Central memory CD8-positive, alpha-beta T cell (primary cell): ENCODE measurements around the gene TMEM87B.

Experiments
- ATAC-seq: fragments of 150-1000 bp; cut with Tn5 transposase; replicated peaks from 2 replicates; pipeline ENCODE4 v1.10.0; 2022; ENCODE audit warnings: mild to moderate bottlenecking, moderate FRiP score, moderate number of reproducible peaks; ENCODE audit not compliant: poor library complexity, severe bottlenecking; ENCODE audit errors: extremely low read depth
- DNase-seq, 2 donors: peaks; one replicate each; pipeline ENCODE4 v3.0.0; 2021; ENCODE audit warnings: low spot score in 2 of 2
- H3K27ac Mint-ChIP-seq: one replicate; pipeline ENCODE4 v1.8.0; 2022; ENCODE audit warnings: low read depth, mild to moderate bottlenecking, moderate library complexity, mixed read lengths
- H3K27me3 Mint-ChIP-seq: one replicate; pipeline ENCODE4 v1.8.0; 2022; ENCODE audit warnings: mixed read lengths
- H3K36me3 Mint-ChIP-seq: one replicate; pipeline ENCODE4 v1.8.0; 2022; ENCODE audit warnings: mild to moderate bottlenecking, moderate library complexity, mixed read lengths; ENCODE audit not compliant: insufficient read depth
- H3K4me1 Mint-ChIP-seq: one replicate; pipeline ENCODE4 v1.8.0; 2022; ENCODE audit warnings: mixed read lengths
- H3K4me3 Mint-ChIP-seq: one replicate; pipeline ENCODE4 v1.8.0; 2022; ENCODE audit warnings: mild to moderate bottlenecking, moderate library complexity, mixed read lengths
- H3K9me3 Mint-ChIP-seq: one replicate; pipeline ENCODE4 v1.8.0; 2022; ENCODE audit warnings: mixed read lengths

Gene TMEM87B

GRCh38 chr2:112152476-112153178 lies 97.6 kb downstream of the TMEM87B start:
- no peak overlapping the region for H3K4me3 Mint-ChIP-seq
- ATAC-seq (no peak), DNase-seq (no peak)
- peaks cover 20% of the 10 kb centered on the region for H3K27me3 Mint-ChIP-seq
- H3K27ac Mint-ChIP-seq: no peak overlapping the region
- peaks cover 3% of the 10 kb centered on the region for H3K36me3 Mint-ChIP-seq
- peaks cover 16% of the 10 kb centered on the region for H3K4me1 Mint-ChIP-seq
- H3K9me3 Mint-ChIP-seq: no peaks in the 10 kb centered on the region

- no peak overlapping the region for H3K27ac Mint-ChIP-seq
- peaks cover 3% of the 10 kb centered on the region for H3K36me3 Mint-ChIP-seq
- no peaks in the 10 kb centered on the region for H3K9me3 Mint-ChIP-seq
- no peak for DNase-seq
- no peak overlapping the region for H3K4me3 Mint-ChIP-seq
- ATAC-seq: no peak
- H3K4me1 Mint-ChIP-seq: peaks cover 16% of the 10 kb centered on the region
- peaks cover 16% of the 10 kb centered on the region for H3K27me3 Mint-ChIP-seq
Observed at GRCh38 chr2:112153179-112153490, 98.1 kb downstream of the TMEM87B start.

GRCh38 chr2:112153501-112153900 lies 98.4 kb downstream of the TMEM87B start:
- H3K9me3 Mint-ChIP-seq: no peaks in the 10 kb centered on the region
- H3K27me3 Mint-ChIP-seq: peaks cover 15% of the 10 kb centered on the region
- no peak for DNase-seq
- ATAC-seq: no peak
- peaks cover 3% of the 10 kb centered on the region for H3K36me3 Mint-ChIP-seq
- H3K27ac Mint-ChIP-seq: no peak overlapping the region
- H3K4me3 Mint-ChIP-seq: no peak overlapping the region
- H3K4me1 Mint-ChIP-seq: peaks cover 16% of the 10 kb centered on the region

GRCh38 chr2:112154246-112155117 lies 99.4 kb downstream of the TMEM87B start:
- H3K27me3 Mint-ChIP-seq: peaks cover 5% of the 10 kb centered on the region
- no peaks in the 10 kb centered on the region for H3K9me3 Mint-ChIP-seq
- DNase-seq: no peak
- H3K4me3 Mint-ChIP-seq: peak overlapping the region; percentile 59
- no peak overlapping the region for H3K27ac Mint-ChIP-seq
- peaks cover 16% of the 10 kb centered on the region for H3K4me1 Mint-ChIP-seq
- peaks cover 3% of the 10 kb centered on the region for H3K36me3 Mint-ChIP-seq
- no peak for ATAC-seq

GRCh38 chr2:112155331-112156151 lies 100.5 kb downstream of the TMEM87B start:
- H3K4me3 Mint-ChIP-seq: peak overlapping the region; percentile 59
- H3K9me3 Mint-ChIP-seq: no peaks in the 10 kb centered on the region
- DNase-seq (no peak), ATAC-seq (peak; percentile 33)
- no peaks in the 10 kb centered on the region for H3K27me3 Mint-ChIP-seq
- peak overlapping the region; percentile 82 for H3K27ac Mint-ChIP-seq
- H3K36me3 Mint-ChIP-seq: peaks cover 3% of the 10 kb centered on the region
- H3K4me1 Mint-ChIP-seq: peaks cover 16% of the 10 kb centered on the region

GRCh38 chr2:112156152-112156986 lies 101.3 kb downstream of the TMEM87B start:
- peaks cover 16% of the 10 kb centered on the region for H3K4me1 Mint-ChIP-seq
- H3K9me3 Mint-ChIP-seq: no peaks in the 10 kb centered on the region
- ATAC-seq: peak; percentile 17
- no peak for DNase-seq
- H3K27me3 Mint-ChIP-seq: no peaks in the 10 kb centered on the region
- H3K4me3 Mint-ChIP-seq: peak overlapping the region; percentile 59
- peaks cover 3% of the 10 kb centered on the region for H3K36me3 Mint-ChIP-seq
- peak overlapping the region; percentile 82 for H3K27ac Mint-ChIP-seq

GRCh38 chr2:112157472-112157871 lies 102.4 kb downstream of the TMEM87B start:
- Mint-ChIP-seq H3K9me3 (no peaks in the 10 kb centered on the region), H3K4me3 (no peak overlapping the region), H3K36me3 (peaks cover 3% of the 10 kb centered on the region), H3K27ac (no peak overlapping the region), H3K4me1 (peaks cover 16% of the 10 kb centered on the region), H3K27me3 (no peaks in the 10 kb centered on the region)
- ATAC-seq: no peak
- DNase-seq: no peak

- Mint-ChIP-seq H3K4me3 (no peak overlapping the region), H3K36me3 (peaks cover 3% of the 10 kb centered on the region), H3K27me3 (no peaks in the 10 kb centered on the region), H3K27ac (no peak overlapping the region), H3K9me3 (no peaks in the 10 kb centered on the region), H3K4me1 (peaks cover 16% of the 10 kb centered on the region)
- DNase-seq (no peak), ATAC-seq (no peak)
Observed at GRCh38 chr2:112159454-112159921, 104.4 kb downstream of the TMEM87B start.

- no peak overlapping the region for H3K4me3 Mint-ChIP-seq
- H3K27me3 Mint-ChIP-seq: no peaks in the 10 kb centered on the region
- no peak overlapping the region for H3K27ac Mint-ChIP-seq
- DNase-seq: no peak
- no peaks in the 10 kb centered on the region for H3K9me3 Mint-ChIP-seq
- peaks cover 11% of the 10 kb centered on the region for H3K4me1 Mint-ChIP-seq
- H3K36me3 Mint-ChIP-seq: peaks cover 3% of the 10 kb centered on the region
- ATAC-seq: no peak
Observed at GRCh38 chr2:112160283-112161250, 105.5 kb downstream of the TMEM87B start.

- ATAC-seq (no peak), DNase-seq (no peak)
- Mint-ChIP-seq H3K27ac (no peak overlapping the region), H3K9me3 (no peaks in the 10 kb centered on the region), H3K4me3 (no peak overlapping the region), H3K36me3 (peaks cover 2% of the 10 kb centered on the region), H3K27me3 (no peaks in the 10 kb centered on the region), H3K4me1 (peaks cover under 1% of the 10 kb centered on the region)
Observed at GRCh38 chr2:112161431-112162145, 106.5 kb downstream of the TMEM87B start.

GRCh38 chr2:112162341-112162740 lies 107.3 kb downstream of the TMEM87B start:
- H3K36me3 Mint-ChIP-seq: no peaks in the 10 kb centered on the region
- no peaks in the 10 kb centered on the region for H3K9me3 Mint-ChIP-seq
- H3K27me3 Mint-ChIP-seq: no peaks in the 10 kb centered on the region
- H3K4me1 Mint-ChIP-seq: no peaks in the 10 kb centered on the region
- no peak for DNase-seq
- H3K27ac Mint-ChIP-seq: no peak overlapping the region
- no peak for ATAC-seq
- H3K4me3 Mint-ChIP-seq: no peak overlapping the region
